GM19438 (cell line): ENCODE measurements around the gene SLC15A3.

Experiments used
- ATAC-seq: cut with Tn5 transposase; IDR thresholded peaks from one replicate; pipeline ENCODE4 v1.9.1; 2021; ENCODE audit warnings: low read depth; ENCODE audit not compliant: unreplicated experiment

The SLC15A3 gene

GRCh38 chr11:60947700-60948099 is 4.3 kb downstream of the SLC15A3 start:
- ATAC-seq = no peak

DNA sequence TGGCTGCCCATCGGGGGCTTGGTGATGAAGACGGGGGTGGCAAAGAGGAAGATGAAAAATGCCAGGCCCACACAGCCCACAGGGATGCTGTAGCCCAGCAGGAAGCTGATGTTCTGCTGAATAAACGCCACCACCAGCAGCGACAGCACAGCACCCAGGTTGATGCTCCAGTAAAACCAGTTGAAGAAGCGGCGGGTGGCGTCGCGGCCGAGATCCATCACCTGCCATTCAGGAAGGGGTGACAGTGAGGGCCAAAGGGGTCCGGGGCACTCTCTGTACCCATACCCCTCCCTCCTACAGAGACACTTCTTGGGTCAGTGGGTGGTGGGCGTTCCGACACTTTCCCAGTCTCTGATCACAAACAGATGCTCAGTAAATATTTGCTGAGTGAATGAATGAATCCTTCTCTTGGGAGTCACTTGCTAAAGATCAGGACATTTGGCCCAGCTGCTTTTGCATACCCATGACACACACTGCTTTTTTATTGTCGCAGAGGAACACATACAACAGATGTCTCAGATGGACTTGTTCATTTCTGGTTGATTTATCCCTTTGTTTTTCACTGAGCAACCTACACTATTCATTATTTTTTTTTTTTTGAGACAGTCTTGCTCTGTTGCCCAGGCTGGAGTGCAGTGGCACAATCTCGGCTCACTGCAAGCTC is 5.2 kb downstream of the SLC15A3 start:
- no peak for ATAC-seq

GRCh38 chr11:60945295-60945667 is 6.7 kb downstream of the SLC15A3 start:
- ATAC-seq = no peak

GRCh38 chr11:60944490-60945294 is 7.3 kb downstream of the SLC15A3 start:
- ATAC-seq = no peak

- no peak for ATAC-seq
Measured at GRCh38 chr11:60942970-60943565, 8.9 kb downstream of the SLC15A3 start.

DNA sequence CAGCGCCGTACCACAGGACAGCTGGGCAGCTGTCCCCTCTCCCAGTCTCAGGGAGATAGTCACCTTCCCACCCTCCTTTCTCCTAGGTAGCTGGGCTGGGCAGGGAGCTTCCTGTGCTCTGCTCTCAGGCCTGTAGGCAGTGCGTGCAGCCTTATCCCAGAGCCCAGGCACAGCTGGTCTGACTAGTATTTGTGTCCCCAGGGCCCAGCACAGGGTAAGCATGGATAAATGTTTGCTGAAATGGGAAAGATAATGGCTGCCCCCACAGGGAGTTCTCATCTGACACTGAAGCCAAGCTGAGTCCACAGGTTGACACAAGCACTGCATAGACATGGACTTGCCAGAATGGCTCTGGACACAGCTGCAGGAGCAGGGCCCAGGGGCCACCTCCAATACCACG is 9.8 kb downstream of the SLC15A3 start:
- ATAC-seq = no peak

DNA sequence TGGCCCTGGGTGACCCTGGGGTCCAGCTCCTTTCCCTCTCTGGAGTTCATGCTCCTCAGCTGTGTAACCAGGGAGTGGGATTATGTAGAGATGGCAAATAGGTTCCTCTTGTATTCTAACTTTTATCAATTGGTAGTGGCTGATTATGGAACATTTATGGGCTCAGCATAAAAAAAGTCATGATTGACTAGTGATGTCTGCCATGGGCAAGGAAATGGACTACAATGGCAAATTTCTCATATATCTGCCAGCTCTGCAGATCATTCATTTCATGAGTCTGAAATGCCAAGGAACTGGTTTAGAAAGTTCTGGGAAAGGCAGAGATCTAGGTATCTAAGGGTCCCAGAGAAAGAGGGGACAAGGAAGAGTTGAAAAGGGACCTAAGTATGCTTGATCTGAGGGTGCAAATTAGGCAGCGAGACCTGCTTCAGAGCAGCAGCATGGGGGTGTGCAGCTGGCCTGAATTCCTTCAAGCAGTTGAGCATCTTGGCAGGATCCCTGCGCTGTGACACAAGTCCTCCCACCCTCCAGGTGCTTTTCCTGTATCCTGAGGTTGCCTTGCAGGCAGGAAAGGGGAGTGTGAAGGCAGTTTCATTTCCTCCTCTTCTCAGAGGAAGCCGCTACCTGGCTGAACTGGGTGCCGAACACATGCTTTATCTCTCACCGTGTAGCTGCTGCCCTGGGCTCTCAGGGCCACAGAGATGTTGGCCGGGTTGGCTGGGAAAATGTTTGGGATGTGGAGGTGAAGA is 10.4 kb downstream of the SLC15A3 start:
- no peak for ATAC-seq

DNA sequence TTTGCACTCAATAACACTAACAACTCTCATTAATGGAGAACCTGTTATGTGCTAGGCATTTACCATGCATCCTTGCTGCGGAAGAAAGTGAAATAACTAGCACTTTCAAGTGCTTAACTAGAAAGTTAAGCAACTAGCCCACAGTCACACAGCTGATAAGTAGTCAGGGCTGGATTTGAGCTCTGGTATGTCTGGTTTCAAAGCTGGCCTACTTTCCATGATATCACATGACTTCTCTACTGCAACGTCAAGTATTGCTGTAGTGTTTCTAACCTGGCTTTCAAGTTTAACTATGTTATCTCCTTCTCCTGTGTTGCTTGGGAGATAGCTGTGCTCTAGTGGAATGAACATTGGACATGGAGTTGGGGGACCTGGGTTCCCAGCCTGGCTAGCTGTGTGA is 12.1 kb downstream of the SLC15A3 start:
- no peak for ATAC-seq

GRCh38 chr11:60939301-60939700 is 12.7 kb downstream of the SLC15A3 start:
- ATAC-seq = no peak

GRCh38 chr11:60938500-60938899 is 13.5 kb downstream of the SLC15A3 start:
- no peak for ATAC-seq

DNA sequence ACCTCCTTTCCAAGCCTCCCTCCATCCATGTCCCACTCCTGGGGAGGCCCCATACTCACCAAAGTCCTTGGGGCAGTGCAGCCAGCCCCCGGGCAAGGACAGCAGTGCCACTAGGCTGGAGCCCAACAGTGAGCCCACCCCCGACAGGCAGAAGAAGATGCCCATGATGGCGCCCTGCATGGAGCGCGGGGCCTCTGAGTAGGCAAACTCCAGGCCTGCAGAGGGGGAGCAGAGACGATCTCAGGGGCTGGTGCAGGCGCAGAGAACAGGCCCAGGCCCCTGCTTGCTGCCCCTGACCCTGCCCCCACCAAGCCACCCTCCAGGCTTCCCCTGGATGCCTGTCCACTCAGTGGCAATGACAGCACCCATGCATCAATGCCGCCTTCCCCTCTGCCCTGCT is 14.2 kb downstream of the SLC15A3 start:
- ATAC-seq = no peak

DNA sequence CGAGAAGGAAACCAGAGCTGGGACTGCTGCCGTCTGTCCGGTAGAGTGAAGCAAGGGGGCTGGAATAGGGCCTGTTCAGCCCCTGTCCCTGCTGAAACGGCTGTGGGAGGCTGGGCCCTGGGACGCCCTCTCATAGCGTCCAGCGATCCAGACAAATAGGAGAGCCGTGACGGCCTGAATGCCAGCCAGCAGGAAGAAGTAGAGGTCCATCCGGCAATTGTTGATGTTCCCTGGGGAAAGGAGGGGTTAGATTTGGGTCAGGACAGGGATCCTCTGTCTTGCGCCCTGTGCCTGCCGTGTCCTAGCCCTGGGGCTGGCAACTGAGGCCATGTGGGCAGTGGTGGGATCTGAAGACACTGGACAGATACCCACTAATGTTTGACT is 14.8 kb downstream of the SLC15A3 start:
- no peak for ATAC-seq

DNA sequence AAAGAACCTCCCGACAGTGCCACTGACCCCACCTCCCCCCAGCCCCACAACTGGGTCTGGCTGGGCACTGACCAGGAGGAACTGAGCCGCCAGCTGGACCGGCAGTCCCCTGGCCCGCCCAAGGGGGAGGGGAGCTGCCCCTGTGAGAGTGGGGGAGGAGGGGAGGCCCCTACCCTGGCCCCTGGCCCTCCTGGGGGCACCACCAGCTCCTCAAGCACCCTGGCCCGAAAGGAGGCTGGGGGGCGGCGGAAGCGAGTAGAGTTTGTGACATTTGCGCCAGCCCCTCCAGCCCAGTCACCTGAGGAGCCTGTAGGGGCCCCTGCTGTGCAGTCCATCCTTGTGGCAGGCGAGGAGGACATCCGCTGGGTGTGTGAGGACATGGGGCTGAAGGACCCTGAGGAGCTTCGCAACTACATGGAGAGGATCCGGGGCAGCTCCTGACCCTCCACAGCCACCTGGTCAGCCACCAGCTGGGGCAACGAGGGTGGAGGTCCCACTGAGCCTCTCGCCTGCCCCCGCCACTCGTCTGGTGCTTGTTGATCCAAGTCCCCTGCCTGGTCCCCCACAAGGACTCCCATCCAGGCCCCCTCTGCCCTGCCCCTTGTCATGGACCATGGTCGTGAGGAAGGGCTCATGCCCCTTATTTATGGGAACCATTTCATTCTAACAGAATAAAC is 15.4 kb downstream of the SLC15A3 start:
- no peak for ATAC-seq

DNA sequence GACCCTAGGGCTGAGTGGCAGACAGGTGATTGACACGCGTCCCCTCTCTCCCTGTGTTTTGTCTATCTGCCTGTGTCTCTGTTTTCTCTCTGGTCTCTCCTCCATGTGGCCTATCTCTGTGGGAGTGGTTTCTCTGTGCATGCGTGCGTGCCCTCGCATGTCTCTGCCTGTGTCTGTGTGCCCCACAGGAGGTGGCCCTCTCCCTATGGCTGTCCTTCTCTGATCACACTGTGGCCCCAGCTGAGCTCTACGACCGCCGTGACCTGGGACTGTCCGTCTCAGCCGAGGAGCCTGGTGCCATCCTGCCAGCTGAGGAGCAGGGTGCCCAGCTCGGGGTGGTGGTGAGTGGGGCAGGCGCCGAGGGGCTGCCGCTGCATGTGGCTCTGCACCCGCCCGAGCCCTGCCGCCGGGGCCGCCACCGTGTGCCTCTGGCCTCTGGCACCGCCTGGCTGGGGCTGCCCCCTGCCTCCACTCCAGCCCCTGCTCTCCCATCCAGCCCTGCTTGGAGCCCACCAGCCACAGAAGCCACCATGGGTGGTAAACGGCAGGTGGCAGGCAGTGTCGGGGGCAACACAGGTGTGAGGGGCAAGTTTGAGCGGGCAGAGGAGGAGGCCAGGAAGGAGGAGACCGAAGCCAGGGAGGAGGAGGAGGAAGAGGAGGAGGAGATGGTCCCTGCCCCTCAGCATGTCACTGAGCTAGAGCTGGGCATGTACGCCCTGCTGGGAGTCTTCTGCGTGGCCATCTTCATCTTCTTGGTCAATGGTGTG is 16.1 kb downstream of the SLC15A3 start:
- no peak for ATAC-seq

- no peak for ATAC-seq
Measured at GRCh38 chr11:60934790-60935605, 17.0 kb downstream of the SLC15A3 start.

- ATAC-seq = no peak
Measured at GRCh38 chr11:60934124-60934789, 17.7 kb downstream of the SLC15A3 start.

DNA sequence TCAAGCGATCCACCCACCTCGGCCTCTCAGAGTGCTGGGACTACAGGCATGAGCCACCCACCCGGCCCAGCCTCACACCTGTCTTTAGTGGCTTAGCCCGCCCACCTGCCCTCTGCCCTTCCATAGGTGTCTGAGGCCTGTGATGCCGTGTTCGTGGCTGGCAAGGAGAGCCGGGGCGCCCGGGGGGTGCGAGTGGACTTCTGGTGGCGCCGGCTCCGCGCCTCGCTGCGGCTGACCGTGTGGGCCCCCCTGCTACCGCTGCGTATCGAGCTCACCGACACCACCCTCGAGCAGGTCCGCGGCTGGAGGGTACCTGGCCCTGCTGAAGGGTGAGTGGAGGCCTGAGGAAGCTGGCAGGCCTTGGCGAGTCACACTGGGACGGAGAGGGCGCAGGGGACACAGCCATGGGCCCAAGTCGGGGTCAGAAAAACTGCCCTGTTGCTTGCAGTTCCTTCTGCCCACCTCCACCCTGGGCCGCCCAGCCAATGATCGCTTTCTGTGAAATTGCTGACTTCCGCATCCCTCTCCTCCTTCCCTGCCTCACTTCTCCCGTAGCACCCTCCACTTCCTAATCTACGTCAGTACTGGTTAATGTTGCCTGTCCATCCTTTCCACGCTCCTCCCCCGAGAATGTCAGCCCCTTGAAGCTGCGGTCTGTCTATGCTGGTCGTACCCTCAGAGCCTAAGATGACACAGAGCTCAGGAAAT is 18.4 kb downstream of the SLC15A3 start:
- no peak for ATAC-seq
